HL-60/S4 (cell line): ENCODE data around the gene PYM1.
"Not testable (repeated sequence)": the region's sequence is repeated elsewhere in the genome, so short reads cannot be mapped to it uniquely, and the experiment has no call there.

Experiments
- in situ Hi-C: fragments of 300-500 bp; cut with MboI; formaldehyde crosslinking; loops from 2 replicates; pipeline ENCODE4 v1.14.3; 2022; ENCODE audit warnings: low sequenced_read_pairs

The PYM1 gene

DNA sequence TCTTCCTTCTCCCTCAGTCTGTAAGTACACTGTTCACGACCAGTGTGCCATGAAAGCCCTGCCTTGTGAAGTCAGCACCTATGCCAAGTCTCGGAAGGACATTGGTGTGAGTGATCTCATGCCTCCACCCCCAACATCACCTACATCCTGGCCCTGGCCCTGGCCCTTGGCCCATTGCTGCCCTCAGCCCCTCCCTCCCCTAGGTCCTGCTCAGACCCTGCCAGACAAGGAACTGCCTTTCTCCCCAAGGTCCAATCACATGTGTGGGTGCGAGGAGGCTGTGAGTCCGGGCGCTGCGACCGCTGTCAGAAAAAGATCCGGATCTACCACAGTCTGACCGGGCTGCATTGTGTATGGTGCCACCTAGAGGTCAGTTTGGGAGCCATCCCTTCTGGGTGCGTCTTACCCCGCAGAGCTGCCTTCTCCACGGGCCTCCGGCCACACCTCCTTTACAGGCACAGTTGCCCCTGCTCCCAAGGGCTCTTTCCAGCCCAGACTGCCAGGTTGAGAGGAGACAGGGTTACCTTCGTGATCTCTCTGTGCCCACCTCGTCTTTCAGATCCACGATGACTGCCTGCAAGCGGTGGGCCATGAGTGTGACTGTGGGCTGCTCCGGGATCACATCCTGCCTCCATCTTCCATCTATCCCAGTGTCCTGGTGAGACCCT is 12.5 kb upstream of the PYM1 start:
- in situ Hi-C loops: no loop called here

- in situ Hi-C loops: no loop called here
Observed at GRCh38 chr12:55938826-55939501, 11.3 kb upstream of the PYM1 start.

DNA sequence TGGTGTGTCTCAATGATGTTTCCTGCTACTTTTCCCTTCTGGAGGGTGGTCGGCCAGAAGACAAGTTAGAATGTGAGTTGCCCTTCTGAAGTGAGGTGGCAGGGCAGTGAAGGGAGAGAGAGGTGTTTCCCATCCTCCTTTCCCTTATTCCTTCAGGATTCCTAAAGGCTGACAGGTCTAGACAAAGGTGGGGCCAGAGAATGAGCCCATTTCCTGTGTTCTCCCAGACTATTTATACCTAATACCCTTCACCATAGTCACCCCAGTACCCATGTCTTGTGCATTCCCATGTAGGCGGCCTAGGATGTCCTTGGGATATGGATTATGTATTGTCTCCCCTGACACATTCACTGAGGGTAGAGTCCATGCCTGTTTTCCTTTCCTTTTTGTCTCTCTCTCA is 10.3 kb upstream of the PYM1 start:
- in situ Hi-C loops: no loop called here

DNA sequence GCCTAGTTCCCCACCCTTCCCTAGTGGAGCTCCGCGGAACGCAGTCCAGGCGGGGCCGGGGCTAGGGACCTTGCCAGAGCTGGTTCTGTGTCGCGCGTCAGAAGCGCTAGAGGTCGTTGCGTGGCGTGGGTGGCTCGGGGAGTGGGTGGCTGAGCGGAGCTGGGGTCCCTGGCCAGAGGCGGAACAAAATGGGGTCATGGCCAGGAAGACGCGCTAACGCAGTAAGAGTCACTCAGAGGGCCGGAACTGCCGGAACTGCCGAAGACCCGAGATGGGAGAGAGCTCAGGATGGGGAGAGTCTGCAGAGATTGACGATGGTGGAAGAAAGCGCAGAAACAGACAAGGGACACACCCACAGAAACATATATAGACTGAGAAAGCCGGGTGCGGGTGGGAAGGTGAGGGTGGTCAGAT is 8.1 kb upstream of the PYM1 start:
- in situ Hi-C loops: no loop called here

- in situ Hi-C loops: no loop called here
Observed at GRCh38 chr12:55934773-55935172, 7.1 kb upstream of the PYM1 start.

GRCh38 chr12:55933799-55934742 is 6.4 kb upstream of the PYM1 start:
- in situ Hi-C loops: no loop called here

DNA sequence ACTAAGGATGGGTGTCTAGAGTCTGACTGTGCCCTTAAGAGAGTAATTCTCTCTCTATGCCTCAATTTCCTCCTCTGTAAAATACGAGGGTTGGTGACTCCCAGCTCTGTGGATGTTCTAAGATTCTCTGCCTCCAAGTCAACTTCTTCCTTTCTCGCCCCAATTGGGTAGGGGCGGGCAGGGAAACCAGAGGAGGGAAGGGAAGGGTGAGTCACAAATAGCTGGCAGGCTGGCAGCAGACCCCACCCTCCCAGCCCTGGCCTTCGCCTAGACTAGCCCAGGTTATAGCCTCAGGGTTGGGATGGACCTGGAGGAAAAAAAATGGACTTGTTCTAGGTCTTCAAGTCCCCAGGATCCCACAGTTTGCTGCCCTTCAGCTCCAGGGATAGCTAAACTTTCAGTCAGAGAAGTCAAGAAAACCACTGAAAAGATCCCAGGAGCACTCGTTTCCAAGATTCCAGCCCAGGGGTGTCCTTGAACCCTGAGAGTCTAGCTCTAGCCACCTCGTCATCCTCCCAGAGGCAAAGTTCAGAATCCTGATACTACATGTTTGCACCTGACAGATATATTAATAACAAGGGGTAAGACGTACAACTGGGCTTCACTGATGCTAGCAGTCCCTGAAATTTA is 5.6 kb upstream of the PYM1 start:
- in situ Hi-C loops: no loop called here

GRCh38 chr12:55932551-55932910 is 4.8 kb upstream of the PYM1 start:
- in situ Hi-C loops: no loop called here

DNA sequence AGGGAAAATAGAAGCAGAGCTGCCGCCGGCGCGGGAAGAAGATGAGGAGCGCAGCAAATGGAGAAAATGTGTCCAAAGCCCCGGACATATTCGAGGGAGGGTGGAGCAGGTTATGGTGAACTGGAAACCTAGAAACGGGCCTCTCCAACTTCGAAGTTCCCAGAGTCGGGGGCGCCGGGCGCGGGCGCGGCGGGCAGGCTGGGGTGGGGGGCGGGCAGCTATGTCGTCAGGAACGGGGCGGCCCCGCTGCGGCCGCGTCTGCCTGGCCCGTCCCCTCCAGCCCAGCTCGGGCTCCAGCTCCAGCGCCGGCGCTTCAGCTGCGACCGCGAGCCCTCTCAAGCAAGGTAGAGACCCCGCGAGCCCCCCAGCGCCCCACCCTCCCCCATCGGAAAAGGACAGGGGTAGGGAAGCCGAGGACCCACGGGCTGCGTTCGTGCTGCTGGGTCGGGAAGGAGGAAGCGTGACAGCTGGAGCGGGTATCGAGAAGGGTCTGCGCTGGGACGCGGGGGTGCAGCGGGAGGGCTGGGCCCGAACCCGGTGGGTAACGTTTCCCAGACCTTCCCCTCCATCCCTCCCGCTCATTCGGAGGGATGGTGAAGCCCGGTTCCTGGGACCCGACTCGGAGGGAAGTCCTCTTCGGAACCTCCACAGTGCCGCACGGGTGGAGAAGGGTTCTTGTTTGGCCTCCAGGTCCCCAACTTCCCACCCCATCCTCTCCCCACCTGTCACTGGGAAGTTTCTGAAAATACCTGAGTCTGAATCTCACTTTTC is 4.3 kb upstream of the PYM1 start:
- in situ Hi-C loops: no loop called here

DNA sequence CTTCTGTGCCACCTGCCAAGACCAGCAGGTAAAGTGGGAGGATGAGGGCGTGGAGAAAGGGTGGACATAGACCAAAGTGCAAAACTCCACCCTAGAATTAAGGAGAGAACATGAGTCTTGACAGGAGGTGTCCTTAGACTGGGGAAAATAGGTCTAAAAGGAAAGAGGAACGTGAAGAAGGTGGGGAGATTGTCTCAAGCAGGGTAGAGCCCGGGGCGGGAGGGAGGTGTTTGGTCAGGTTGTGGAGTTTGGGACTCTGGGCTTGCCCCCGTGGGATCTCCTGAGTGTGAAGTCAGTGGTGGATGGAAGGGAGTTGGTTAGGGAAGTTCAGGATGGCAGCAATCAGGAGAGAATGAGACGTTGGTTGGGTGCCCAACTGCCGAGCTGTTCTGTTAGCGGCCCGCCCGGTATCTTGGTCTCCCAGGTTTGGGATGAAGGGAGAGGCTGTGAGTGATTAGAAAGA is 3.7 kb upstream of the PYM1 start:
- in situ Hi-C loops: no loop called here

GRCh38 chr12:55930771-55931316 is 3.1 kb upstream of the PYM1 start, which contains the start of gene DGKA:
TSS of gene DGKA (plus strand) at chr12:55931162. CDS start at chr12:55936504, 5,342 bp downstream.
- in situ Hi-C loops: no loop called here

- in situ Hi-C loops: no loop called here
Observed at GRCh38 chr12:55929306-55929791, 1.7 kb upstream of the PYM1 start.

- in situ Hi-C loops: no loop called here
Observed at GRCh38 chr12:55926738-55927587, 731 bp downstream of the PYM1 start.

DNA sequence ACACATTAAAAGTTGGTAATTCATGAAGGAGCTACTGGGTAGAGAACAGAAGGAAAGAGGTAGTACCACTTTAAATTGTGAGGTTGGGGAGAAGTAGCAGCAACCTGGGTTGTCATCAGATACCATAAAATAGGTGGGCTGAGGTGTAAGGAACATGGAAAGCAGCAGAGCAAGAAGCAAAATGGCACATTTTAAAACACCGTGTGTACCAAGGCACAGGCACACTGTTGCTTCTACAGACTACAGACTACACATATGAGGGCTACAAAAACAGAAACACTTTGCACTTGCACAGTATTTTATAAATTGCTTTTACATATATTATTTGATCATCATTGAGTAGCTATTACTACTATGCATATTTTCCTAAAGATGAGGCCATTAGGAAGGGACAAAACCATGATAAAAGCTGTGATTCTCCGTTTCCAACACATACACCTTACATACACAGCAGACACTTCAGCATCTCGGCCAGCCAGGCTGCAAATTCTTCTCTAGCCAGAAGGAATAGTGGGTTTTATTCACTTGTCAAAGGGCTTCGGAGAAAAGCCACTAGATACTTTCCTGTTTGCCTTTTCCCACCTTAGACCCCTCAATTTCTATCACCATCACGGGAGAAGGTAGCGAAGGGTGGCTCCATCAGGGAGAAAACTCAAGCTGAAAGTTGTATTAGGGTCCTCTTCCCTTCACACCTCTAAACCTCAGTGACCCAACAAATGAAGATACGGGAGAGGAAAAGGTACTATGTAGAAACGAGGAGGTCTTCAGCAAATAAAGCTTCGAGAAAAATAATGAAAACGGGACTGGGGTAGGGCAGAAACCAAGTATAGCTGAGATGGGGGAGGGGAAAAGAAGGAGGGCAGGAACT is 1.6 kb downstream of the PYM1 start:
- in situ Hi-C loops: no loop called here

GRCh38 chr12:55925371-55925770 is 2.3 kb downstream of the PYM1 start:
- in situ Hi-C loops: no loop called here

DNA sequence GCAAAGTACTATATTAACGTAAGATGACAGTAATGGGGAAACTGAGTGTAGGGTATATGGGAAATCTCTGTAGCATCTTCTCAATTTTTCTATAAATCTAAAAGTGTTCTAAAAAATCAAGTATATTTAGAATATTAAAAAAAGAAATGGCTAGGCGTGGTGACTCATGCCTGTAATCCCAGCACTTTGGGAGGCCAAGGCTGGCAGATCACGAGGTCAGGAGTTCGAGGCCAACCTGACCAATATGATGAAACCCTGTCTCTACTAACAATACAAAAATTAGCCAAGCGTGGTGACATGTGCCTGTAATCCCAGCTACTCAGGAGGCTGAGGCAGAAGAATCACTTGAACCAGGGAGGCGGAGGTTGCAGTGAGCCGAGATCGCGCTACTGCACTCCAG is 4.0 kb downstream of the PYM1 start:
- in situ Hi-C loops: not testable (repeated sequence)

DNA sequence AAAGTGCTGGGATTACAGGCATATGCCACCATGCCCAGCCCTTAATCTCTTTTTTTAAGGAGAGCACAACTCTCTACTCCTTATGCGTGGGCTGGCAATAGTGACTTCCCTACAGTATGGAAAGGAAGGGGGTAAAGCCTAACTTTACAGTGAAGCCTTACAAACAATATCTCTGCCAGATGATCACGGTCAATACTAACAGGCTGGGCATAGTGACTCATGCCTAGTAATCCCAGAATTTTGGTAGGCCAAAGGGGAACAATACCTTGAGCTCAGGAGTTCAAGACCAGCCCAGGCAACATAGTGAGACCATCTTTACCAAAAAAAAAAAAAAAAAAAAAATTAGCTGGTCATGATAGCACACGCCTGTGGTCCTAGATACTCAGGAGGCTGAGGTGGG is 5.6 kb downstream of the PYM1 start:
- in situ Hi-C loops: no loop called here

GRCh38 chr12:55919032-55919431 is 8.7 kb downstream of the PYM1 start:
- in situ Hi-C loops: not testable (repeated sequence)
